GM21515 (cell line): ENCODE measurements around the gene NR2C2.
"Not testable (repeated sequence)": the region's sequence is repeated elsewhere in the genome, so short reads cannot be mapped to it uniquely, and the experiment has no call there.

Source experiments
- ATAC-seq: cut with Tn5 transposase; IDR thresholded peaks from one replicate; pipeline ENCODE4 v1.9.1; 2021; ENCODE audit not compliant: unreplicated experiment

NR2C2 gene

DNA sequence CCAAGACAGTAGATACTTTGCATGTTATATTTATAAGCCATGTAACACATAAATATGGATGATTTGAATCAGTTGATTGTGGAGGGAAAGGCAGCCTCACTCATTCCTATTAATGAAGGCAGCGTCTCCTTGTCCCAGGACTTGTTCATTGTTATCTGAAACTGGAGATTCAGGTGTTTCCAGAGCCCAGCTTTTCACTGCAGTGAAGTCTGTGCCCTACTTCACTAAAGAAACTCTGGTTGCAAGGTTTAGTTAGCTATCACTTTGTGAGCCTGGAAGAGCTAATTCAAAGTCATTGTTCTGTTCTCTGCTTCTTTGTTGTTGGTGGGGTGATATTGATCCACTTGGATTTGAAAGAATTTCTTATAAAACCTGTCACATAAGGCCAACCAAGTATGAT is 9.8 kb downstream of the NR2C2 start:
- no peak for ATAC-seq

DNA sequence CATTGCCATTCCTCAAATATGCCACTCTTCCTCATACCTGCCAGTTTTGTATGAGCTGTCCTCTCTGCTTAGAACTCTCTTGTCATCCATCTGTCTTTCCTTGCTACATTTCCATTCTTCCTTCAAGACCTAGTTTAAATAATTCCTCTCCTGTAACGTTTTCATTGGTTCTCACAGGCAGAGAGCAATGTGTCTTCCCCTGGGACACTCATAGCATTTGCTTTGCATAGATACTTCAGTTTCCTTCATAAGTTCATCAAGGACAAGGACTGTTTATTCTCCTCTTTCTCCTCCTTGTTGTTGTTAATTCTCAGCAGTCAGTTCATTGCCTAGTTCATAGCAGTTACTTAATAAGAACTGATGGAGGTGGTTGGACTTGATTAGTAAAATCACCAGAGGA is 10.5 kb downstream of the NR2C2 start:
- ATAC-seq: no peak

DNA sequence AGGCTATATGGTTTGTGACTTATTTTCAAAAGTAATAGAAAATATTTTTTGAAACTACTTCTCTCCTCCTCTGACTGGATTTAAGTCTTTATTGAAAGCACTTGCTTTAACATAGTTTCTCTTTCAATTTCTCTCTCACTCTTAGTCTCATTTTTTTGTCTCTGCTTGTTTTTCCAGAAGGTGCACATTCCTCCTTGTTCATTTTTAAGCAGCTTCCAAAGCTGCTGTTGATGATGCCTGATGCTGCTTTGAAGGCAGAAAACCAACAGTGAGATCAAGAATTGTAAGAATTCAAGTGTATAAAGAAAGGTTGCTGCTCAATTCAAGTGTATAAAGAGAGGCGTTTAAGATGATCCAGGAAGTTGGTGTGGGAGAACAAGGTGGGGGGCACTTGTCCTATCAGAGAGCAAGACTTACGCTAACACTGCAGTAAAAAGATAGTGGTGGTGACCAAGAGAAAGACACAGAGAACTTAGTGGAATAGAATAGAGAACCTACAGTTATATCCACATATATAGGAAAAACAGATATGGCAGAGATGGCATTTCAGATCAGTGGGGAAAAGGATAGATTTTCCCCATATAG is 12.1 kb downstream of the NR2C2 start:
- ATAC-seq: no peak

DNA sequence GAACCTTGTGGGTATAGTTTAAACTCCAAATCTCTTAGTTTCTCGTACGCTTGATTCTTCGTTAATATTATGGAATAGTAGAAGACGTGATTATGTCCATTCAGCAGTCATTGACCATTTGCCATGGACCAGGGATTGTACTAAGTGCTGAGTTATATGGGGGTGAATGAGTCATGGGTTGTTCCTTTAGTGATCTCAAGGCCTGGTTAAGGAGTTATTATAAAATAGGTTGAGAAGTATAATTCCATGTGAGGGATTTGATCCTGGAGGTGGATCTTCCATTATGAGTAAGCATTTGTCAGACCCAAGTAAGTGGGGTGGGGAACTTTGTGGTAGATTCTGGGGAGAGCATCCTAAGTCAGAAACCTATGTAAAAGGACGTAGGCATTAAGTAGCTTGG is 15.4 kb downstream of the NR2C2 start:
- no peak for ATAC-seq

DNA sequence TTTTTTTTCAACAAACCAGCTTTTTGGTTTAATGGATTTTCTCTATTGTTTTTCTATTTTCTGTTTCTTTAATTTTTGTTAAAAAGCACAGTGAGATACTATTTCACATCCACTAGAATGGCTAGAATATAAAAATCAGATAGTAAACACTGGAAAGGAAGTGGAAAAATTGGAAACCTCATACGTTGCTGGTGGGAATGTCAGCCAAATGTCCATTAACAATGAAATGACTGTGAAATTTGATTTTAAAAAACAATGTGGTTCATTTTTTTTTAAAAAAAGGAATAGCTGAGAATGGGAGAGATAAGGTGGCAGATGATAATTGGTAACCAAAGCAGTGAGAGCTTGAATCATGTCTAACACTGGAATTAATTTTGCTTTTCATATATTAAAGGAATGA is 19.9 kb downstream of the NR2C2 start:
- no peak for ATAC-seq

DNA sequence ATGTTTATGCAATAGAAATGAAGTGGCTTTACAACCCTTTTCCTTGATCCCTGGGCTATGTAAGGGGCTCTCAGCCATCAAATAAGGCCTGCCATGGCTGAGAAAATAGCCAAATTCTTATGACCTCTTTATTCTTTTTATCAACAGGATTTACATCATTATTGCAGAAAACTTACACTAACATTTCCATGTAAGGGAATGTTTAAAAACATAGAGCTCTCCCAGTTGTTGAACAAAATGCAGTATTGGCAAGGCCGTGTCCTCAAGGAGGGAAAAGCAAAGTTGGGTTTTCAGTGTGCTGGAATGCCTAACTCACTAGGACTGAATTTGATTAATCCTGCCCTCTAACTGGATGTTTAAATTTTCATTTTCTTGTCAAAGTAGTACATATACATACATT is 22.3 kb downstream of the NR2C2 start:
- no peak for ATAC-seq

DNA sequence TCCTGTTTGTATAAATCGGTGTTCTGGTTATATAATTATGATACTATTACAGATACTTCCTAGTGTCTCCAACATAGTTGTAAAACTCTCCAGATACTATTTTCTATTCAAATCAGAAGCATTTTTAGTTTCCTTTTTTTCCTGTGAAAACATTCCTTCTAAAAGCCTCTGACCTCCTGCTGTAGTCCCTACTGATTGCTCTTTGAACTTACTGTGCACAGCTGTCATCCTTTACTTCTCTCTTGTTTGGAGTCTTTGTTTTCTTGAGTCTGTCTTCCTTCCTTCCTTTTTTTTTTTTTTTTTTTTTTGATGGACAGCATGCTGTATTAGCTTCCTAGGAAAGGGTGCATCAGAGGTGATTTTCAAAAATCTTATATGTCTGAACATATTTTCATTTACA is 28.9 kb downstream of the NR2C2 start:
- no peak for ATAC-seq

DNA sequence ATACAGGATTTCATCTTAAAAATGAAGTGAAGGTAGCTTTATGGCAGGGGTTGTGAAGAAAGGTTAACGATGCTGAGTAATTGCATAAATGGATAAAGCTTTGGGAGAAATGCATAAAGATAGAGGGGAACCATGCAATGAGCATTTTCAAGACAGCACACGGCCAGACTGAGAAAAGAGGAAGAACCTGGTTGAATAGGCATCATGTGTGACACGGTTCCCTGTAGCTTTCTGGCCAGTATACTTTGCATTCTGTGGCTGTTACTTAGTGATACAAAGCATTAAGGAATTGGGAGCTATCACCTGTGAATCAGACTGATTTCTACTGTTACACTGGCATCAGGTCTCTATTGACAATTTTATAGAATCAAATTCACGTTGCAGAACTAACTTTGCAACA is 33.3 kb downstream of the NR2C2 start:
- ATAC-seq: no peak

DNA sequence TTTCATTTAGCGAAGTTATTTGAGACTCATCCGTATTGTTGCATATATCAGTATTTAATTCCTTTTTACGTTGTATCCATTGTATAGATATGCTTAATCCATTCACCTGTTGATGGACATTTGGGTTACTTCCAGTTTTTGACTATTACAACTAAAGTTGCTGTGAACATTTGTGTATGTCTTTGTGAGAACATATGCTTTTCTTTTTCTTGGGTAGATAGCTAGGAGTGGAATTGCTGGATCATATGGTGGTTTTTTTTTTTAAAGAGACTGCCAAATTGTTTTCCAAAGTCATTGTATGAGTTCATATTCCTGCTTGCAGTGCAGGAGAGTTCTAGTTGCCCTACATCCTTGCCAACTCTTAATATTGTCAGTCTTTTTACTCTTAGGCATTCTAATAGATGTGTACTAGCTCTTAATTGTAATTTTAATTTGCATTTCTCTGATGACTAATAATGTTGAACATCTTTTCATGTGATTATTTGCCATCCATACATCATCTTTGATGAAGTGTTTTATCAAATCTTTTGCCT is 37.3 kb downstream of the NR2C2 start:
- ATAC-seq: no peak

DNA sequence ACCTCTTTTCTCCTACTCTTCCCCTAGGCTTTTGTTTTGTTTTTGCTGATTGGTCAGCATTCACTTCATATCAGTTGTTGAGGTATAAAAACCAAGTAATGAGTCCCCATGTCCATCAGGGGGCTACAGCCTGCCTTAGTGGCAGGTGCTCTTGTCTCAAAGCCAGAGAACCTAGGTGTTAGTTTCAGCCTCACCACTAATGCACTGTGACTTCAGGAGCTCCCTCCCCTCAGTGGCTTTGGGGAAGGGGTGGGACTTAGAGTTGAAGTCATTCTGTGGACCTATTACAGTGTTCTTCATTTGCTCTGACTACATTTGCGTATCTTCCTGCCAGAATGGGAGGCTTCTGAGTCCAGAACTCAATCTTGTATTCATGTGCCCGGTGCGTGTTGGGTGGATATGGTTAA is 41.6 kb downstream of the NR2C2 start:
- peak; percentile 99 for ATAC-seq

DNA sequence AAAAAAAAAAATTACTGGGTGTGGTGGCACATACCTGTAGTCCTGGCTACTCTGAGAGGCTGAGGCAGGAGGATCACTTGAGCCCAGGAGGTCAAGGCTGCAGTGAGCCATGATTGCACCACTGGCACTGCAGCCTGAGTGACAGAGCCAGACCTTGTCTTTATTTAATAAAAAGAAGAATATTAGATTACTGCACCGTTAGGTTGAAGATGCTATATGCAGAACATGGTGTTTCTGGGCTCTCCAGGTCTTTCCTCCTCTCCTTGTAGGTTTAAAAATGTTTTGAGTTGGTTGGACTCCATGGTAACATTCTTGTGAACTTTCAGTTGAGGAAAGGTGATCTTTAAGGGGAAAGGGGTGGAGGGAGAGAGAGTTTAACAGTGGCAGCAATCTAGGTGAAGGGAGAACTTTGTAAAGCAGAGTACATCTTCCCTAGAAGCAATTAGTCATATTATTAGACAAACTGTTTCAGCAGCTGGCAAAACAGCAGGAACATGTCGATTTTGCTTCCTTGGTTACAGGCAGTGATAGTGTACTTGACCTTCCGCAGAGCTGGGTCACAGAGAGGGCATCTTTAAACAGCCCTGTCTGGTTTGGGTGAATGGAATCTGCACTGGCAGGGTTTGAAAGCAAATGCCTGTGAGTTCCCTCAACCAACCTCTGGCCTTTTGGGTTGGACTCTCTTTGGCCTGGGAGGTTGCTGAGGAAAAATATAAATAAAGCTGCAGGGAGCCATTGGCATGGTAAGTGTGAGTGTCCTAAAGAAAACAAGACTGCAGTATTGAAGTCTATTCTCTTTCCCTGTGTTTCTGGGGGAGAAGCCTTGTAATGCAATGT is 42.8 kb downstream of the NR2C2 start:
- ATAC-seq: no peak

DNA sequence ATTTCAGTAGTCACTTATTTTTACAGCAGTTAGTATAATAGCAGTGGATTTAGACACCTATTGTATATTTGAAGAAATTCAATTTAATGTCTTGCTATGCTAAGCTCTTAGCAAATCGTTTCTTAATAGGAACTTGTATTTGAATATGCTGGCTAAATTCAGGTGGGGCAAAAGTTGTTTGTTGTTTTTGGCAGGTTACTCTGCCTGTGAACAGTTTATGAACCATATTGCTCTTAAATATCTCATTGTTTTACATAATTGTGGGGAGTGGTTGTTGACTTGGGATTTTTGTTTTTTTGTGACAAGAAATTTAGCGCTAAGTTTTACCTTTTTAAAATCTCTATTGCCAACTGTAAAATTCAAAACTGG is 43.4 kb downstream of the NR2C2 start:
- no peak for ATAC-seq

DNA sequence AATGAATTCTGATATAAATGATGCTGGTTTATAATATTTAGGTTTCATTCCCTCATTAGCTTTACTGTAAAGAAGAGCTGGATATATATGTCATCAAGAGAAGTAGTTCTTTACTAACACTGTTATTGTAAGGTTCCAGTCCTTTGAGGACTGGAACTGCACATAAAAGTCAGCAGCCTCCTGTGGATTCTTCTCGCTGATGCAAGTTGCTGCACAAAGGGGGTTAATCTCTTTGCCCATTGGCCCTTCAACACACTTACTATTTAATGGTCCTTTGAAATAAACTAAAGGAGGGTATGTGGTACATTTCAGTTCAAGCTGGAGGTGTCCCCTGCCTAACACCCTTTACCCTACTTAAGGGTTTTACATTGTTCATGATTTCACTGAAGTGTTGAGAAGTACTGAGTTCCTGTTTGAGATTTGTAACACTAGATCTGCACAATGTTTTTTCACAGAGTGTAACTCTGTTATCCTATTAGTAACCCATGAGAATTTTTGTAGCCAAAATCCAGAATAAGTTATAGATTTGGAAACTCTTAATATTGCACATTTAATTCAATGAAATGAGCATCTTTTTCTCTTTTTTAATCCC is 43.9 kb downstream of the NR2C2 start:
- no peak for ATAC-seq

DNA sequence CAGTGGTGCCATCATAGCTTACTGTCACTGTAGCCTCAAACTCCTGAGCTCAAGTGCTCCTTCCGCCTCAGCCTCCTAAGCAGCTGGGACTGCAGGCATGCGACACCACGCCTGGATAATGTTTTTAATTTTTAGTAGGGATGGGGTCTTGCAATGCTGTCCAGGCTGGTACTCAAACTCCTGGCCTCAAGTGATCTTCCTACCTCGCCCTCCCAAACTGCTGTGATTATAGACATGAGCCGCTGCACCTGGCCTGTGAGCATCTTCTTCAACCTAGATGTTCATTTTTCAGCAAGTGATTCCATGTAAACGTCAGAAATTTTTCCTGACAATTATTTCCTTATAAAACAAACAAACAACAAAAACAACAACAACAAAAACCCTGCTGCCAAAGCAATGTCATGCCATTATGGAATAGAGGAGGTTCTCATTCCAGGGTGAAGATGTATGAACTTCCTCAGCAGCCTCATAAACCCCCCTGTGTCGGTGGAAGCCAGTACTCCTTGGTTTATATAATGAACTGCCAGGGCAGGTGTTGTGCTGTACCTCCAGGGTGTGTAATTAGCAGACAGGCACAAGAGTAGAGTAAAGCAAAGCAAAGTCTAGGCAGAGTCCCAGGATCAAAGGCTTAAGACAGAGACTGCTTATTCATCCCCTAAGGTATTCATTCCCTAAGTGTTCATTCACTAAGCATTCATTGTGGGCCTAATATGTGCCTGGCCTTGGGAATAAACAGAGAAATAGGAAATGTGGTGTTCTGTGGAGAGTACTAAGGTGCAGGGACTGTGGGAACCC is 44.6 kb downstream of the NR2C2 start:
- no peak for ATAC-seq

DNA sequence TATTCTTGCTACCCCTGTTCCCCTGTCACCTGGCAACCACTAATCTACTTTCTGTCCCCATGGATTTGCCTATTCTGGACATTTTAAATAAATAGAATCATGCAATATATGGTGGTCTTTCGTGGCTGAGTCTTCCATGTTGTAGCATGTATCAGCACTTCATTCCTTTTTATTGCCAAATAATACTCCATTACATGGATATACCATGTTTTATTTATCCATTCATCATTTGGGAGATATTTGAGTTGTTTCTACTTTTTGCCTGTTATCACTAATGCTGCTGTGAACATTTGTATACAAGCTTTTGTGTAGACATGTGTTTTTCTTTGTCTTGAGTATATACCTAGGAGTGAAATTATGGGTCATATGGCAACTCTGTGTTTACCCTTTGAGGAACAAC is 50.6 kb downstream of the NR2C2 start:
- ATAC-seq: no peak

DNA sequence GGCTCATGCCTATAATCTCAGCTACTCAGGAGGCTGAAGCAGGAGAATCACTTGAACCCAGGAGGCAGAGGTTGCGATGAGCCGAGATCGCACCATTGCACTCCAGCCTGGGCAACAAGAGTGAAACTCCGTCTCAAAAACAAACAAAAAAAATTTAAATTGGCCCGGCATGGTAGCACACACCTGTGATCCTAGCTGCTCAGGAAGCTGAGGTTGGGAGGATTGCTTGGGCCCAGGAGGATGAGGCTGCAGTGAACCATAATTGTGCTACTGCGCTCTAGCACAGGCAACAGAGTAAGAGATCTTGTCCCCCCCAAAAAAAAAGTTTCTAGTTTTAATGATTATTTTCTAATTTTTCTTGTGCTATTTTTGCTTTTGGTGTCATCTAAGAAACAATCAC is 51.8 kb downstream of the NR2C2 start:
- not testable (repeated sequence) for ATAC-seq

DNA sequence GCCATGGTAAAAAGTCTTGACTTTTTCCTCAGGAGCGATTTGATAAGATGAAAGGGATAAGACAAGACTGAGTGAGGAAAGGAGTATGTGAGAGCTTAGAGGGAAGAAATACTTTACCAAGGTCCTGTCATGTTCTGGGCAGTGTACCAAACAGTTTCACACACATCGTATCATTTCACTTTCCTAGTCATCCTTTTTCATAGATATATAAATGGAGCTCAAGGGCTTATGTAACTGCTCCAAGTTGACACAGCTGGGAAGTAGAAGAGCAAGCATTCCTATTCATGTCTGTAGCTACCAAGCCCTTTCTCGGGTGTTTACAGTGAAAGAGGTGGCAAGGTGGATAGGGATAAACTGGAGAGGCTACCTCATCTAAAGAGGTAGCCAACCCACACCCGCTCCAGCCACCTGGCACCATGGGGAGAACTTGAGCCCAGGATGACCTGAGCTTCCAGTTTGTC is 60.3 kb downstream of the NR2C2 start:
- ATAC-seq: no peak

DNA sequence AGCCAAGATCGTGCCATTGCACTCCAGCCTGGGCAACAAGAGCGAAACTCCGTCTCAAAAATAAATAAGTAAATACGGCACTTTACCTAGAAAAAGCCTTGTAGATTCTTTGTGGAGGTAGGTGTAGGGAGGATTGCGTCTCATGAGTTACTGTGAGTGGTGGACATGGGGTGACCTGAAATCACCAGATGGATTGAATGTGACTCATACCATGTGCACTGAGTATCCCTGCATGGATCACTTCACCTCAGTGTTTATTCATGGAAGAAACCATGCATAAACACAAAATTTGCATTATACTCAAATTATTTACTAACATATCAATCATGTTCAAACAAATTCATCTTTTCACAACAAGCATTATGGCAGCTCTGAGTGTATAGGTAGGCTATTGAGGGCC is 61.8 kb downstream of the NR2C2 start:
- ATAC-seq: no peak

DNA sequence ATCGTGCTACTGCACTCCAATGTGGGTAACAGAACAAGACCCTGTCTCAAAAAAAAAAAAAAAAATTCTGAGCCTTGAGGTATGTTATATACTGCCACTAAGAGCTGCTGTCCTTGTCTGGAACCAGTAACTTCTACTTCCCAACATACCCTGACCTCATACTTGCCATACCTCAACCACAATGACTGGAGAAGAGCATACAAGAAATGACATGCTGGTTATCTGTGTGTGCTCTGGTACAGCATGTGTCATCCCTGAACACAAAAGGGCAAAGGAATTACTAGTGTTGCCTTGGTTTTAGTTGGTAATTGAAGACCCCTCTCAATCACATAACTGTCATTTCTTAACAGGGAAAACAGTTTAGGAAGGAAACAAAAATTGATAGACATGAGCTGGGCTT is 63.3 kb downstream of the NR2C2 start:
- ATAC-seq: no peak

DNA sequence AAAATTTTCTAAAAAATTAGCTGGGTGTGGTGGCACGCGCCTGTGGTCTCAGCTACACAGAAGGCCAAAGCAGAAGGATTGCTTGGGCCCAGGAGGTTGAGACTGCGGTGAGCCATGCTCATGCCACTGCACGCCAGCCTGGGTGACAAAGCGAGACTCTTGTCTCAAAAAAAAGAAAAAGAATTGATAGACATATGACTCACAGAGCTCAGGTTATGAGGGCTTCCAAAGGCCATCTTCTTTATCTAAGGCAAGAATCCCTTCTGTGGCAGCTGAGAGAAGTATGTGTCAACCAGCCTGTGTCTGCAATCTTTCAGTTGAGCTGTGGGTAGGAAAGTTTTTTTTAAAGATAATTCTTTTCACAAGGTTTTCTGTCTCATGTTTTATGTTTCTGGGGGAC is 63.8 kb downstream of the NR2C2 start:
- no peak for ATAC-seq

DNA sequence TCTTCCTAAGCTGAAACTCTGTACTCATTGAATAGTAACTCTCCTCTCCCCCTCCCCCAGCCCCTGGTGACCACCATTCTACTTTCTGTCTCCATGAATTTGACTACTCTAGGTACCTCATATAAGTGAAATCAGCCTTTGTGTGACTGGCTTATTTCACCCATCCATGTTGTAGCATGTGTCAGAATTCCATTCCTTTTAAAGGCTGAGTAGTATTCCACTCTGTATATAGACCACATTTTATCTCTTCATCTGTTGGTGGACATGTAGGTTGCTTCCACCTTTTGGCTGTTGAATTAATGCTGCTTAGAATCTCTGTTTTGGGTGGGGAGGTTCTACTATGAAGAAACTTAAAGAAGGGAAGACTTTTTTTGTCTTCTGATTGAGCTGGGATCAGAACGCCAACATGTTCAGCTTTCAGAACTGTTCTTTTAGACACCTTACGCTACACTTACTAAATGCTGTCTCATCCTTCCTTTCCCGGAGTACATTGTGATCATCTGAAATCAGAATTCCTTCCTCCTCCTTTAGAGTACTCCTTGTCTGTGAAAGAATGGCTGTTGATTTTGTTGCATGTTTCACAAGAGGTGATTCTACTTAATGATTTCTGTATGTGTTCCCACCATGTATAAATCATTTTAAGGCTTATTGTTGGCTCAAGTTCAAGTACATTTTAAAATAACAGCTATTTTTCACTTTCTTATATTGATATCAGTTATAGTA is 67.4 kb downstream of the NR2C2 start:
- ATAC-seq: no peak
